HG03135 (cell line): ENCODE data around the gene NPL.

ENCODE experiments used
- ATAC-seq: cut with Tn5 transposase; IDR thresholded peaks from one replicate; pipeline ENCODE4 v1.9.1; 2021; ENCODE audit warnings: mild to moderate bottlenecking, moderate library complexity; ENCODE audit not compliant: unreplicated experiment

NPL gene

GRCh38 chr1:182861994-182862393 lies 72.4 kb downstream of the NPL start:
- no peak for ATAC-seq

- no peak for ATAC-seq
Measured at GRCh38 chr1:182862827-182863226, 73.3 kb downstream of the NPL start.

GRCh38 chr1:182863940-182864339 lies 74.4 kb downstream of the NPL start:
- ATAC-seq = no peak

- no peak for ATAC-seq
Measured at GRCh38 chr1:182867861-182868260, 78.3 kb downstream of the NPL start.

GRCh38 chr1:182869241-182869666 lies 79.7 kb downstream of the NPL start:
- ATAC-seq = no peak

GRCh38 chr1:182872881-182873280 lies 83.3 kb downstream of the NPL start:
- ATAC-seq = no peak

- ATAC-seq = no peak
Measured at GRCh38 chr1:182875889-182876288, 86.3 kb downstream of the NPL start.

- no peak for ATAC-seq
Measured at GRCh38 chr1:182877331-182877730, 87.8 kb downstream of the NPL start.

- no peak for ATAC-seq
Measured at GRCh38 chr1:182877842-182878241, 88.3 kb downstream of the NPL start.
